Epithelial cell of proximal tubule (primary cell): ENCODE data around the gene TRIM40. TPM values are rescaled to one million over a fixed set of nuclear protein-coding genes. Genes with fewer than 3 reads are reported as not detected.

Experiments used
- DNase-seq: peaks from one replicate; pipeline ENCODE4 v3.0.0-alpha.2; 2011; ENCODE audit warnings: low read depth
- H3K4me3 ChIP-seq: 2 replicates; pipeline ENCODE4 v1.5.1; 2011; ENCODE audit warnings: low read depth, mild to moderate bottlenecking, low read length
- CTCF ChIP-seq: conservative IDR thresholded peaks from 2 replicates; pipeline ENCODE4 v1.5.1; 2012; ENCODE audit warnings: low read depth, mild to moderate bottlenecking, low read length
- total RNA-seq: library from RNA; depleted of rRNA; stranded (reverse); fragments of >200 nt; gene quantifications from 2 replicates; pipeline ENCODE4 v1.2.3, GENCODE V29; 2015

The TRIM40 gene
- total RNA-seq, 1 donor from 2014 or later = not detected

- no peak overlapping the region for H3K4me3 ChIP-seq
- DNase-seq = no peak
- no peak for TF ChIP-seq CTCF
Observed at GRCh38 chr6:30178837-30179236, 42.9 kb downstream of the TRIM40 start.

DNA sequence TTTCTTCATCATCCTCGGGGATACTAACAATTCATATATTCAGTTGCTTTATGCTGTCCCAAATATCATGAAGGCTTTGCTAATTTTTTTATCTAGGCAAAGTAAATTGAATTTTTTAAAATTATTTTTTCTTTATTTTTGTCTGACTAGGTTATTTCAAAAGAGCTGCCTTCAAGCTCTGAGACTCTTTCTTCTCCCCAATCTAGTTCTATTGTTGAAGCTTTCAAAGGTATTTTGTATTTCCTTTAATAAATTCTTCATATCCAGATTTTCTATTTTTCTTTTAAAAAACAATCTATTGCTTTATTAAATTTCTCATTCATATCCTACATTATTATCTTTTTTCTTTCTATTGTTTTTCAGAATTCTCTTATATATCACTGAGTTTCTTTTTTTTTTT lies 44.2 kb downstream of the TRIM40 start:
- DNase-seq = no peak
- H3K4me3 ChIP-seq = no peak overlapping the region
- TF ChIP-seq CTCF = no peak

DNA sequence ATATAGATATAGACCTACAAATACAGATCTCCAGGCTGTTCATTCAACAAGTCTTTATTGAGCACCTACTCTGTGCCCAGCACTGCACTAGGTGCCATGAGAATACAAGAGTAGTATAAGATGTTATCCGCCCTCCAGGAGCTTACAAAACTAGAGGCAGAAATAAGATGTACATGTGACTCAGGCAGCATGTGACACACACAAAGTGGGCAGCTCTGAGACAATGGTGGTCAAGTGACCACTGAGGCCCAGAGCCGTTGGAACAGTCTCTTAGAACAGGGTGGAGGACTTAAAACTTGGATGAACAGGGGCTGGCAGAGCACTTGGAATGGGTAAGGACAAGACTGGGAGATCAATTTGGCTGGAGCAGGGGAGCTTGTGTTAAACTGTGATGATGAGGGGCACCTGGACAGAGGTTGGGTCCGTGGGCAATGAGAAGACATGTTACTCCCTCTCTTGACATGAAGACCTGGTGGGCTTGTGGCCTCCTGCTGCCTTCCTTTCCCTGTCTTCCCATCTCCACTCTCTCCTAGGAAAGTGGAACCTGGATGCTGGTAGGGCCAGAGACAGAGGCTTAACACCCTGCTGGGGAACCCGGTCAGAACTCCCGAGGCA lies 48.6 kb downstream of the TRIM40 start:
- TF ChIP-seq CTCF = no peak
- DNase-seq = no peak
- H3K4me3 ChIP-seq = no peak overlapping the region

DNA sequence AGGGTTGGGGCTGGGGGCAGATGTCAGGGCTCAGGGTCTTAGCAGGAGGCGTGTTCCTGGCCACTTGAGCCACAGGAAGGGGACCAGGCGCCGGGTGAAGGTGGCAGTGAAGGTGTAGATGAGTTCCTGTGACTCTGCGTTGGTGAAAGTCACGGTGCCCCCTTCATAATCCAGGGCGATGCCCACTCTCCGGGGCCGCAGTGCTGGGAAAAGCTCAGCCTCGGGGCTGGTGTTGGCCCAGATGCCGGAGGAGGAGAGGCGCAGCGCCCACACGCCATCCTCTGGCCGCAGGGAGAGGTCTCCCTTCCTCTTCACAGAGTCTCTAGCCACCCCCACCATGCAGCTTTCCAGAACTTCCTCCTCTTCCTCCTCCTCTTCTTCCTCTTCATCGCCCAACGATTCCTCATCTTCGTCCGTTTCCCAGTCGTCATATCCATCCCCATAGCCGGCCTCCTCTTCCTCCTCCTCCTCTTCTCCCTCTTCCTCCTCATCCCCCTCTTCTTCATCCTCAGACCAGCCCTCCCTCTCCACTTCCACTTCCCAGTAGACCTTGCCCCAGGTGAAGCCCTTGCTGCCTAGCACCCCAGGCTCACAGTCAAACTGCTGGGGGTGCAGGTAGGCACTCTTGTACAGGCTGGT lies 50.0 kb downstream of the TRIM40 start:
- TF ChIP-seq CTCF = no peak
- DNase-seq = no peak
- H3K4me3 ChIP-seq = no peak overlapping the region

DNA sequence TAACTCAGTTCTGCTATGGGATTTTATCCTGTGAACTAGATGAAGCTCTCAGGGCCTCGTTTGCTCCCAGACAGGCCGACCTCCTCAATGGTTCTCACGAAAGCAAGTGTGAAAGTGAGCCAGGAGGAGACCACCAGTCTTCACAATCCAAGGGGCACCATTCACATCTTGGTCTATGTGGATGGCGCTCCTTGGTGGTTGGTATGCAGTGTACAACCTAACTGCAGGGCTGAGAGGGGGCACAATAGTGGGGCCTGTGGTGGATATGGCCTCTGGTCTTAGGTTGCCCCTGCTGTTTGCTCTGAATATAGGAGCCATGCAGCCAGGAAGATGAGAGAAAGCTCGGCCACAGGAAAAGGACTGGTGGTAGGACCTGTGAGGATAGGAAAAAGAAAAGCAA lies 52.6 kb downstream of the TRIM40 start:
- TF ChIP-seq CTCF = no peak
- no peak overlapping the region for H3K4me3 ChIP-seq
- DNase-seq = no peak

- no peak overlapping the region for H3K4me3 ChIP-seq
- TF ChIP-seq CTCF = no peak
Observed at GRCh38 chr6:30192076-30192475, 56.1 kb downstream of the TRIM40 start.

More at GRCh38 chr6:30192076-30192475, 56.1 kb downstream of the TRIM40 start:
- DNase-seq = no peak
